IPS DF 6.9 (cell line): Measurements from ENCODE around the gene RCAN3.

Experiments used
- DNase-seq: peaks from one replicate; pipeline ENCODE4 v3.0.0-alpha.2; 2013; ENCODE audit warnings: low read depth, low spot score
- H3K27ac ChIP-seq: one replicate; pipeline ENCODE4 v1.5.1; 2013; ENCODE audit warnings: low read length, control low read depth
- H3K27me3 ChIP-seq: 2 replicates; pipeline ENCODE4 v1.6.1; 2013; ENCODE audit warnings: mild to moderate bottlenecking, low read length; ENCODE audit not compliant: control insufficient read depth, insufficient read depth
- H3K36me3 ChIP-seq: 2 replicates; pipeline ENCODE4 v1.6.1; 2013; ENCODE audit warnings: low read length; ENCODE audit not compliant: control insufficient read depth, insufficient read depth
- H3K4me1 ChIP-seq: 2 replicates; pipeline ENCODE4 v1.6.1; 2013; ENCODE audit warnings: low read length; ENCODE audit not compliant: control insufficient read depth, insufficient read depth
- H3K4me3 ChIP-seq: 2 replicates; pipeline ENCODE4 v1.5.1; 2013; ENCODE audit warnings: mild to moderate bottlenecking, low read length
- H3K9me3 ChIP-seq: 2 replicates; pipeline ENCODE4 v1.6.1; 2013; ENCODE audit warnings: low read length, inconsistent platforms; ENCODE audit not compliant: control insufficient read depth, insufficient read depth
- WGBS: extraction: QIAGEN DNeasy Blood & Tissue Kit; methylation state at CpG from one replicate; pipeline ENCODE4 v1.1.7; 2013; ENCODE audit warnings: mixed read lengths, missing lambda C conversion rate; ENCODE audit not compliant: insufficient read length, insufficient coverage; 5-methylcytosine and 5-hydroxymethylcytosine counted together

The RCAN3 gene

DNA sequence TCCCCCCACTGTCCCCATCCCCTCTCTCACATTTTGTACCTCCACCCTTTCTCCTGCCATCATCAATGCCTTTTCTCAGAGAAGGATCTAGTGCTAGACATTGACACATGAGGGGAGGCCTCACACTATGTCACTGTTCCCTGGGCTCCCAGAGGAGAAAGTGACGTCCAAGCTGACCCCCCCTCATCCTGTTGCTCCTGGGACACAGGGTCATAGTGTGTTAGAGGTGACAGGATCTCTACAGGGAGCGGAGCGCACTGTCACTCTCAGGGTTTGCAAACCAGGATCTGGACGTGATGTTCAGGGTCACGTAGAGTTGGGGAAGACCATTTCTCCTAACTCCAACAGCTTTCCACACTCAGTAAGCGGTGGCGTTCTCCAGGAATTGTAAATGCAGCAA, 55.8 kb downstream of the RCAN3 start:
- no peaks in the 10 kb centered on the region; the same call in 1 of the 2 replicates for H3K27me3 ChIP-seq
- DNase-seq: no peak
- no peaks in the 10 kb centered on the region for H3K9me3 ChIP-seq
- H3K27ac ChIP-seq: no peak overlapping the region
- H3K36me3 ChIP-seq: no peaks in the 10 kb centered on the region
- WGBS: no CpG with 5 or more reads among the region's 7 CpGs
- no peak overlapping the region for H3K4me3 ChIP-seq
- peaks cover 3% of the 10 kb centered on the region; the same call in 1 of the 2 replicates for H3K4me1 ChIP-seq

DNA sequence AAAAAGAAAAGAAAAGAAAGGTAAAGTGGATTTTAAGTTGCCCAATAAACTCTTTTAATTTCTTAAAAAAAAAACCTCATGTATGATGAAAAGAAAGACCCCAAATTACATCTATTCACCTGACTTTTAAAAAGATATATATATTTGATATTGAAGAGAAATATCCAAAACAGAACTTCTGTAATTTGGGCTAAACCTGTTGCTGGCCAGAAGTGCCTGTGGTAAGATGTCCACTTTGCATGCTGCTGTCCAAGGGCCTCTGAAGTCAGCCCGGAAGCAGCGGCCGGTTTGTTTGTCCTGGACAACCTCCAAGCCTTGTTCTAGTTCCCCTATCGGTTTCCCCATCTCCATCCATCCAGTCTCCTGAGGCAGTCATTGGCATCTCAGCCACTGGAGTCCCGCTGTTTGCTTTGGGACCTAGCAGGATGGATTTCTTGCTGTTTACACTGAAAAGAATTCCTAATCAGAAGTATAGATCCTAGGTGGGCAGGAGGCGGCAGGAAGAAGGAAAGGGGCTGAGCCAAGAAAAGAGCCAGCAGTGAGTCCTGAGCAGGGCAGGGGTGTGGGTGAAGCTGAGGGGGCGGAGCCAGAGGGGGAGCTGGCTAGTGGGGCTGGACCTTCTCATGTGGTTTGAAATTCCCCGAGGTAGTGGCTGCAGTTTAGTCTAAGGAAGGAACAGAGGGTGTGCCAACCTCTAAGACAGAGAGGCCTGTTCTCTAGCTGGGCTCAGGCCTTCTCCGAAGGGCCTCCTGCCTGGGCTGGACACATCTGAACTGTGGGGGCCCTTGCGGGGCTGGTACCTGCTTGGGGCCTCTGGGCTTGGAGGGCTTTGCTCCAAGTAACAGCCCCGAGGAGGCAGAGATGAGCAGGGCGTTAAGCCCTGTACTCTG, 56.5 kb downstream of the RCAN3 start:
- Histone ChIP-seq H3K4me1 (peaks cover 3% of the 10 kb centered on the region; the same call in 1 of the 2 replicates), H3K4me3 (no peak overlapping the region), H3K27ac (no peak overlapping the region), H3K27me3 (no peaks in the 10 kb centered on the region; the same call in 1 of the 2 replicates), H3K9me3 (no peaks in the 10 kb centered on the region), H3K36me3 (no peaks in the 10 kb centered on the region)
- WGBS: no CpG with 5 or more reads among the region's 12 CpGs
- DNase-seq: peak; percentile 37

DNA sequence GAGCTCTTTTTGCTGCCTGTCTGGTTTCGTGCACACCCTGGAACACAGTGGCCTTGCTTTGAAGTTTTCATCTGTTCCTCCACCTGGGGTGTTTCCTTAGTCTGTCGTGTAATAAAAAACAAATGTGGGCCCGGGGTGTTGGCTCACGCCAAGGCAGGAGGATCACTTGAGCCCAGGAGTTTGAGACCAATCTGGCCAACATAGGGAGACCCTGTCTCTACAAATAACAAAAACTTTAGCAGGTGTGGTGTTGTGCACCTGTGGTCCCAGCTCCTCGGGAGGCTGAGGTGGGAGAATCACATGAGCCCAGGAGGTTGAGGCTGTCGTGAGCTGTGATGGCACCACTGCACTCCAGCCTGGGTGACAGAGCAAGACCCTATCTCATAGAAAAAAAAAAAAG, 57.7 kb downstream of the RCAN3 start:
- no CpG with 5 or more reads among the region's 6 CpGs for WGBS
- peaks cover 3% of the 10 kb centered on the region; the same call in 1 of the 2 replicates for H3K4me1 ChIP-seq
- H3K36me3 ChIP-seq: no peaks in the 10 kb centered on the region
- H3K9me3 ChIP-seq: no peaks in the 10 kb centered on the region
- no peaks in the 10 kb centered on the region for H3K27me3 ChIP-seq
- H3K27ac ChIP-seq: no peak overlapping the region
- no peak for DNase-seq
- H3K4me3 ChIP-seq: no peak overlapping the region

DNA sequence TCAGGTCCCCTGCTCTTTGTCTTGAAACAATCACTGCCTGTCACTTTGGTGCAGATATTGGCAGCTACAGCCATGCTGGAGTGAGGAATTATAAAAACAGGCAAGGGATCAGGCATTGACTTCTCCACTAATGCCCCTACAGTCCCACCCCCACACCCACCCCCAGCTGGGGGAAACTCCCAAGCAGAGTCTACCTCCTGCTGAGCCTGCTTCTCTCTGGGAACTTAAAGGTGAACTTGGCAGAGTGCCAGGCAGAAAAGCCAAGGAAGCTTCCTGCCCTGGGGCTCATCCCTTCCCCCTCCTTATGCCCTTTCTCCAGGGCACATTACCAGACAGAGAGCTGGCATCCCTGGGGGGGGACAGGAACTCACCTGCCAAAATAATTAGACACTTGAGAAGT, 60.0 kb downstream of the RCAN3 start:
- Histone ChIP-seq H3K4me3 (no peak overlapping the region), H3K36me3 (no peaks in the 10 kb centered on the region), H3K4me1 (peaks cover 5% of the 10 kb centered on the region), H3K27me3 (no peaks in the 10 kb centered on the region), H3K9me3 (no peaks in the 10 kb centered on the region), H3K27ac (no peak overlapping the region)
- DNase-seq: no peak

DNA sequence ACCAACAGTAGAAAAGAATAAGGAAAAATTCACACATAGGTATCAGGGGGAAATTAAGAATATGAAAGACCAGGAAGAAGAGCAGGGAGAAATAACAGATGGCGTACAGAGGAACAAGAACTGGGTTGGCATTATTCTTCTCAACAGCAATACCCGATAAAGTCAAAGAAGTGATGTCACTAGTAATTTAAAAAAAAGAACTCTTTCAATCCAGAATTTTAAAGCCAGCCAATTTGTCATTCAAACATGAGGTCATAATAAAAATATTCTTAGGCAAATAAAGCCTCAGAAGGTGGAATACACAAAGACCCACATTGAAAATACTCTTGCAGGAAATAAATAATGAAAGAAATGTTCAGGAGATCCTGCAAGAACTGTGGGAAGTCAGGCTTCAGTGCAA, 62.1 kb downstream of the RCAN3 start:
- WGBS: no CpG with 5 or more reads among the region's 2 CpGs
- DNase-seq: no peak

DNA sequence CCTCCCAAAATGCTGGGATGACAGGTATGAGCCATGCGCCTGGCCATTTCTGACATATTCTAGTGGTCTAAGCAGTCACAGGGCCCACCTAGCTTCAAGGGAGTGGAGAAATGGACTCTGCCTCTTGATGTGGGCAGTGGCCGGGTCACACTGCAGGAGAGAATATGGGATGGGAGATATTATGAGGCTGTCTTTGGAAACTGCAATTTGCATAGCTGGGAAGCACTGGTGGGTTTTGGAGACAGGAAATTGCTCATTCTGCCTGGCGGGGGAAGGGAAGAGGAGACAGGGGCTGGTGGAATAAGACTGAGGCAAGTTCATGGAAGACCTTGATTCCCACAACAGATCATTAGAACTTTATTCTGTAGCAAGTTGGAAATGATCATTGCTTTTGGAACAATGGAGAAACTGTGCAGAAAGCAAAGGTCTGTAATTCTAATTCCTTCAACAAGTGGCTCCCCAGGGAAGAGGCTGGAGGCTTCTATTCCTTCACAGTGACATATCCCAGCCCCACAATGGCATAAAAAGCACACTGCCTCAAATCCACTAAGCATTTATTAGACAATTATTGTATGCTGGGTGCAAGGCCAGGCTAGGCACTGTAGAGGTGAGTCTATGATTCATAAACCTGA, 63.7 kb downstream of the RCAN3 start:
- H3K27me3 ChIP-seq: no peaks in the 10 kb centered on the region
- H3K27ac ChIP-seq: no peak overlapping the region
- no peaks in the 10 kb centered on the region for H3K9me3 ChIP-seq
- no CpG with 5 or more reads among the region's 3 CpGs for WGBS
- H3K4me3 ChIP-seq: no peak overlapping the region
- DNase-seq: no peak
- H3K4me1 ChIP-seq: peaks cover 3% of the 10 kb centered on the region; the same call in 1 of the 2 replicates
- H3K36me3 ChIP-seq: no peaks in the 10 kb centered on the region

More for the DNA sequence above, 62.1 kb downstream of the RCAN3 start:
- Histone ChIP-seq H3K4me1 (peaks cover 3% of the 10 kb centered on the region; the same call in 1 of the 2 replicates), H3K27me3 (no peaks in the 10 kb centered on the region), H3K9me3 (no peaks in the 10 kb centered on the region), H3K4me3 (no peak overlapping the region), H3K27ac (no peak overlapping the region), H3K36me3 (no peaks in the 10 kb centered on the region)

DNA sequence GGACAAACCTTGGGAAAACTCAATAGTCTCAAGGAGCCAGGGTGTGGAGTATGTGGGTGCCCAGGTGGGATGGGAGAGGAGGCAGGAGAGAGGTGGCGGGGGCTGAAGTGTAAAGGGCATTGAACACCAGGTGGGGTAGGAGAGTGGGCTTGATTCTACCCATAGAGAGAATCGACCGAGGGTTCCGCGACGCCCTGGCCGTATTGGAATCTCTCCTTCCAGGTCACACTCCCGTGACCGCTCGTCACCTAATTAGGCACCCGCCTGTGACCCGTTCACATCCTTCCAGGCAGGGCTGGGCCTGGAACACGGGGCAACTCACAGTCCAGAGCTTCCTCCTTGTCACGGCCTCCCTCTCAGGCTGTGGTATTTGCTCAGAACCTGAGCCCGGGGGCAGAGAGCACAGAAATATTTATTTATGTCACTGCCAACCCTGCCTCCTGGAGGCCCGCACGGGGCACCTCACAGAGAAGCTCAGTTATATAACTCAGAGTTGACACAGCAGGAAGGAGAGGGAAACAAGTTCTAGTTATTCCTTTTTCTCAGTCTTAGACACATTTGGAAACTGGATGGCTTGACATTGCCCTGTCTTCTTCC, 65.3 kb downstream of the RCAN3 start:
- no CpG with 5 or more reads among the region's 17 CpGs for WGBS
- peaks cover 3% of the 10 kb centered on the region; the same call in 1 of the 2 replicates for H3K4me1 ChIP-seq

DNA sequence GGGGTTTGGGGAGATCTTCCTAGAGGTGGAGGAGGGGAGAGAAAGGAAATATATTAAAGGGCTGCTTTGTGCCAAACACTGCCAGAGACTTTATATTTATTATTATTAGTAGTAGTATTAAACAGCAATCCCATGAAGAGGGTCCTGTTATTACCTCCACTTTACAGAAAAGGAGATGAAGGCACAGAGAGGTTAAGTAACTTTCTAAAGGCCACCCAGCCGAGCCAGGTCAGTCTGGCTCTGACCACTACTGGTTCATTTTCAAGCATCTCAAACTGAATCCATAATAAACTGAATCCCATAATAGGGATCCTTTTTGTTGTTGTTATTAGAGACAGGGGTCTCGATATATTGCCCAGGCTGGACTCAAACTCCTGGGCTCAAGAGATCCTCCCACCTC, 65.8 kb downstream of the RCAN3 start:
- Histone ChIP-seq H3K27me3 (no peaks in the 10 kb centered on the region), H3K4me1 (peaks cover 3% of the 10 kb centered on the region; the same call in 1 of the 2 replicates), H3K36me3 (no peaks in the 10 kb centered on the region), H3K4me3 (no peak overlapping the region), H3K9me3 (no peaks in the 10 kb centered on the region), H3K27ac (no peak overlapping the region)
- DNase-seq: no peak
- no CpG with 5 or more reads among the region's 2 CpGs for WGBS

More for the DNA sequence above, 65.3 kb downstream of the RCAN3 start:
- no peaks in the 10 kb centered on the region for H3K9me3 ChIP-seq
- no peaks in the 10 kb centered on the region for H3K36me3 ChIP-seq
- H3K27ac ChIP-seq: no peak overlapping the region
- no peak for DNase-seq
- no peaks in the 10 kb centered on the region for H3K27me3 ChIP-seq
- no peak overlapping the region for H3K4me3 ChIP-seq

DNA sequence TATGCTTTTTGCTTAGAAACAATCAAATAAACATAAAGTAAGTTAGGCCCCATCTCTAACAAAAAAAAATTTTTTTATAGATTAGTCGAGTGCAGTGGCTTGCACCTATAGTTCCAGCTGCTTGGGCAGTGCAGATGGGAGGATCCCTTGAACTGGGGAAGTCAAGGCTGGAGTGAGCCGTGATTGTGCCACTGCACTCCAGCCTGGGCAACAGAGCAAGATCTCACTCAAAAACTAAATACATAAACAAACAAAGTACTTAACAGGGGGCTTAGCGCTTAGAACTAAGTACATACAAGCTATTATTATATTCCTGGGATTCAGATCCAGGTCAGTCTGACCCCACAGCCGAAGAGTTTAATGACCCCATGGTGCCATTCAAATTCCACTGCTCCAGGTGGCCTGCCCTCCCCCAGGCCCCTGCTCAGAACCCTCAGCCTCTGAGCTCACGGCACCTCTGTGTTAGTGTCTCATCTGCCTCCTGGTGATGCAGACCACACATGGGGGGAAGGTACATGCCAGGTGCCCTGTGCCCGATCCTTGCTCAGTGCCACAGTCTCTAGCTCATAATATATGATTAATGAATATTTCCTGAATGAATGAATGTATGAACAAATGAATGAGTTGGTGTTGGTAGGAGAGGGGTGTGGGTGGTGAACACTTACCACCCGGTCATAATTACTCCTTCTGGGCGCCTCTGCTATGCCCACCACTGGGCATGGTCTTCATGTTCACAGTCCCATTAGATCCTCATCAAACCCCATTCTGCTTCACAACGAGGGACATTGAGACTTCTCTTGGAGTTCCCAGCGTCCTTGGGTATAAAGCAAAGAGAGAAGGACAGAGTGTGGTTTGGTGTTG, 67.9 kb downstream of the RCAN3 start:
- H3K36me3 ChIP-seq: no peaks in the 10 kb centered on the region
- H3K9me3 ChIP-seq: no peaks in the 10 kb centered on the region
- WGBS: no CpG with 5 or more reads among the region's 10 CpGs
- no peaks in the 10 kb centered on the region for H3K27me3 ChIP-seq
- no peak for DNase-seq
- H3K4me1 ChIP-seq: peaks cover 3% of the 10 kb centered on the region; the same call in 1 of the 2 replicates
- no peak overlapping the region for H3K27ac ChIP-seq
- no peak overlapping the region for H3K4me3 ChIP-seq

DNA sequence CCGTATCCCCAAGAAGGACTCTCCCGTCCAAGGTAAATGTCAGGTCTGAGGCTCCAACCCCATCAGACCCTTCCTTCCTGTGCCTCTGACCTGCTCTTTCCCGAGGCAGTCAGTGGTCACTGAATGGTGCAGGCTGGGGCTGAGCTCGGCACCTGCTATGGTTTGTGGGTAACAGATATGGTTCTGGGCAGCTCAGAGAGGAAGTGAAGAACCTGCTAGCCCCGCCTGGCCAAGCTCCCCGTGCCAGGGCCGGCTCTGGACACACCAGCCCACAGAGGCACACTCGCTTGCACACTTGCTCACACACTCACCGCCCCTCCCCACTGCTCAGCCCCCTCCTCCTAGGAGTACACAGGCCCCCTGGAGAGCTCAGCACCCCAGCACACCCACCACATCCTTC, 69.7 kb downstream of the RCAN3 start:
- no peak overlapping the region for H3K4me3 ChIP-seq
- H3K27me3 ChIP-seq: no peaks in the 10 kb centered on the region
- H3K9me3 ChIP-seq: no peaks in the 10 kb centered on the region
- H3K4me1 ChIP-seq: no peaks in the 10 kb centered on the region
- WGBS: no CpG with 5 or more reads among the region's 9 CpGs
- no peaks in the 10 kb centered on the region for H3K36me3 ChIP-seq
- no peak overlapping the region for H3K27ac ChIP-seq
- no peak for DNase-seq
